ENCODE results near the gene PEX26.

GRCh38 chr22:18060646-18061620 is 16.9 kb upstream of the PEX26 start:
- TF ChIP-seq POLR2A (IDR thresholded peaks at IDR 0.05; ENCODE audit: low read depth, low read length) (no peak), GATA2 (IDR thresholded peaks at IDR 0.05; ENCODE audit: insufficient read depth, insufficient read length, low read depth, low read length) (no peak), CTCF (IDR thresholded peaks at IDR 0.05; ENCODE audit: extremely low read depth in 1 of 2, insufficient read depth in 1 of 2, low read depth in 1 of 2, low read length in 2 of 2) (no peak), POLR2AphosphoS5 (IDR thresholded peaks at IDR 0.05; ENCODE audit: insufficient read depth, low read depth, low read length) (no peak), EZH2 (IDR thresholded peaks at IDR 0.05; ENCODE audit: borderline replicate concordance, low read depth, low read length, severe bottlenecking) (no peak), MAX (IDR thresholded peaks at IDR 0.05; ENCODE audit: insufficient read depth, insufficient read length) (no peak)

Measured in endothelial cell of umbilical vein (primary cell).